HG02588 (cell line): Measurements from ENCODE around the gene HES5.

Experiments
- ATAC-seq: cut with Tn5 transposase; IDR thresholded peaks from one replicate; pipeline ENCODE4 v1.9.1; 2021; ENCODE audit warnings: mild to moderate bottlenecking, moderate library complexity; ENCODE audit not compliant: unreplicated experiment

HES5 gene

DNA sequence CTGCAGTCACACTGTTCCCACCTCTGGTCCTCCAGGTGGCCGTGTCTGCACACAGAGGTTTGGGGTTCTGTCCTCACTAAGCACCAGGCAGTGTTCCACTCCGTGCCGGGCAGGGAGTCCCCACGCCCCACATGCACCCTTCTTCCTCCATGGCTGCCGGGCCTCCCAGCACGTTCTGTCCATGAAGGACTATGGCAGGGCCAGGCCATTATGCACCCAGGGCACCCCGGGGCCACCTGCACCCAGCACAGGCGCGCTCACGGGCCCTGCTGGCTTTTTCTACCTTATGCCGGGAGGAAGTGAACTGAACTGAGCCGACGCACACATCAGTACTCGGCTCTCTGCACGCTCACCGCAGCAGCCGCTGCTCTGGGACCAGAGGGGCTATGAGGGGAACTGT lies 13.9 kb downstream of the HES5 start:
- ATAC-seq = no peak

DNA sequence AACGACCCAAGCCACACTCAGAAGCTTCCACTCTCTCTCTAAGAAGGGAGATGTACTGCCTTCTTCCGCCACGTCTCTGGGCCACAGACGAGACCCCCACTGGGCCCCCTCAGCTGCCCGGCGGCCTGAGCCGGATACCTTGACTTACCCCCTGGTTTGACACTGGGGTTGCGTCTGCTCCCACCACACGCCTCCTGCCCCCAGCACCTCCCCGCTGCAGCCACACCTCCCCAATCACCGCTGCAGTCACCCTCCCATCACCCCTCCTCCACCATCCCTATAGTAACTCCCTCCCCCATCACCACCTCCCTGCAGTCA lies 14.3 kb downstream of the HES5 start:
- ATAC-seq = no peak

GRCh38 chr1:2514863-2515762 lies 14.9 kb downstream of the HES5 start:
- ATAC-seq = no peak

DNA sequence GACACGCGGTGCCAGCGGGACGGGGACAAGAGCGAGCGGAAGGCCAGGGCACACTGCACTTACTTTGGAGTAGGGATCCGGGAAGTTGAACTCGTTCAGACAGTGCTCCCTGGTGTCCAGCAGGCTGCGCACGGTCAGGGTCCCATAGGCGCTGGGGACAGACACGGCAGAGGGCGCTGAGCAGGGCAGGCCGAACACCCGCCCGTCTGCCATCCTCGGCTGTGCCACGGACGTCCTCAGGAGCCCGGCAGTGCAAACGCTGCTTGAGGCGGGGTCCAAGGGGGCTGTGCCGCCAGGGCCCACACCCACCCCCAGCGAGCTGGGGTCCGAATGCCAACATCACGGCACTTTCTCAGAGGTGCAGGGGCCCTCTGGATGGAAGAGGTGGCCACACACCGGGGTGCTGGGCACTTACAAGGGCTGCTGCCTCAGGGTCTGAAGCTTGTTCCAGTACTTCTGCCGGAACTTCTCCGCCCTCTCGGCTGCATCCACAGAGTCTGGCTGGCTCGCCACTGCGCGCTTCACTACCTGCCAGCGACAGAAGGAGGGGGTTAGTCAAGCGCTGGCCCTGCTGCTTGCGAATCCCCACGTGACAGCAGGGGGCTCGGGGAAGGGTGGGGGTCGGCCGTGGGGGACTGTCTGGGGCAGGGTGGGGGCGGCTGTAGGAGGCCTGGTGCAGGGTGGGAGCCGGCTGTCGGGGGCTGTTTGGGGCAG lies 16.0 kb downstream of the HES5 start:
- no peak for ATAC-seq

DNA sequence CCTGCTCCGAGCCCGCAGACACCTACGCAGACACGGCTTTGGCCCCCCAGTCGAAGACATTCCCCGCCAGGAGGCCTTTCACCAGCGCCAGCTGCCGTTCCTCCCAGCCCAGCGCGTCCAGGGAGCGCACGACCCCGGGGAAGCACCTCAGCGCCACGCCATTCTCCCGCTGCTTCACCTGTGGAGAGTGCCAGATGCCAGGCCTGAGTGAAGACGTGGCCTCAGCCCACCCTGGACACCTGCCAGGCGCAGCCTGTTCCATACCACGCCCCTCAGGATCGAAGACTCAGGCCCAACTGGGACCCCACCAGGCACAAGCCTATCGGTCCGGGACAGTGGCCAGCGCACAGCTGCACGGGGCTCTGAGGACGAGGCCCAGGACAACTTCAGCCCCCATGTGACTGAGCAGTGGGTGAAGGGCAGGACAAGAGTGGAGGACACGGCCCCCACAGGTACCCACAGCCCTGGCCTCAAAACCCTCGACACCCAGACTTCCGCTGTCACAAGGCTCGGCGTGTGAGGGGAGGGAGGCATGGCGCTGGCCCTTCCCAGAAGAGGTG lies 17.1 kb downstream of the HES5 start:
- no peak for ATAC-seq

DNA sequence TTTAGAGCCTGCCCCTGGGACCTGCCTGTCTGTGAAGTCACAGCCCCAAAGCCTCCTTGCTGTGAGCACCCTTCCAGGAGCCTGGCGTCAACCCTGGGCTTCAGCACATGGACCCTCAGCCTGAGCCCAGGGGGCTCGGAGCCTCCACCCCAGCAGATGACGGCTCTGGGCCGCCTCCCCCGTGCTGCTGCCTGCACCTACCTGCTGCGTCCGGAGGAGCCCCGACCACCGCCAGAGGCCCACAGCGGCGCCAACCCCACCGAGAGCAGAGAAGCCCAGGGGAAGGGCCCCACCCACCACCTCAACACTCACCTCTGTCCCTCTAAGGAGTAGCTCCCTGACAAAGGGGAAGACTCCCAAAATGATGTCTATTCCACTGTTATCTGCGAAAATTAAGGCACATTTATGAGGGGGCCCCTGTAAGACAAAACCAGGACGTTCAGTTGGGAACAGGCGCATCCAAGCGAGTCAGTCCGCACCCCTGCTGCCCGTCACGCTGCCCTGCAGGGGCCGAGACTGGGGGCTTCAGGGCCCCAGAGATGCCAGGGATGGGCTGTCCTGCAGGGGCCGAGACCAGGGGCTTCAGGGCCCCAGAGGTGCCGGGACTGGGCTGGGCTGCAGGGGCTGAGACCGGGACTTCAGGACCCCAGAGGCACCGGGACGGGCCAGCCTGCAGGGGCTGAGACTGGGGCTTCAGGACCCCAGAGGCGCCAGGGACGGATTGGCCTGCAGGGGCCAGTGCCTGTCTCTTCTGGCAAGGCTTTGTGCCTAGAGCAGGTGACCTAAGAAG lies 19.5 kb downstream of the HES5 start:
- no peak for ATAC-seq

- no peak for ATAC-seq
These were observed 20.5 kb downstream of the HES5 start for GRCh38 chr1:2509589-2509988.

DNA sequence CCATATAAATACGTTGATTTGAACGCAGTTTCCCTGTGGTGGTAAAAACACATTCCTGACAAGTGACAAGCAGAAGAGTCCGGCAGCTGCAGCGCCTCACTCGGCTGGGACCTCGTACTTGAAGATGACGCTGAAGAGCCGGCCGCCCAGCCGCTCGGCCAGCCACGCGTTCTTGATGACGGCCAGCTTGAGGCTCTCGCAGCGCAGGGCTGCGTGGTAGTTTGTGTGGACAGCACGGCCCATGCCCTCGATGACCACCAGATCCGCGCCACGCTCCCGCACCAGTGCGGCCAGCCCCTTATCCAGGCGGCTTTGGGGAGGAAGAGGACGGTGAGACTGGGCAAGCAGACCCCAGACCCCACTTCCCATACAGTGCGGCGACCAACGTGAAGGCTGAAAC lies 21.3 kb downstream of the HES5 start:
- no peak for ATAC-seq

GRCh38 chr1:2508180-2508579 lies 21.9 kb downstream of the HES5 start:
- ATAC-seq = no peak

DNA sequence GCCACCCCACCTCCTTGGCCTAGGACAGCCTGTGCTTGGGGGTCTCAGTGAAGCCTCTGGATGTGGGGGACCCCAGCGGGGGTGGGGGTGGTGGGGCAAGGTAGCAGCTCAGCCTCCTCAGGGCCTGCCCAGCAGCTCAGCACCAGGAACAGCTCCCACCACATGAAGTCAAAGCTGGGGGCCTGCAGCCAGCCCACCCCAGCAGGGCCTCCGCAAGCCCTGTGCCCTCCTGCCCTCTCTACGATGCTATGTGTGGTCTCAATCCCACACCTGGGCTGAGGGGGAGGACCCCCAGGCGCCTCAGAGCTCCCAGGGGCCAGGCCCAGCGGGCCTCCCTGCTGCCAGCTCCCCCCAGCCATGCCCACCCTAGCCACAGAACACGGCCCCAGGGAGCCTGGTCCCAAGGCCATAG lies 22.3 kb downstream of the HES5 start:
- ATAC-seq = no peak

DNA sequence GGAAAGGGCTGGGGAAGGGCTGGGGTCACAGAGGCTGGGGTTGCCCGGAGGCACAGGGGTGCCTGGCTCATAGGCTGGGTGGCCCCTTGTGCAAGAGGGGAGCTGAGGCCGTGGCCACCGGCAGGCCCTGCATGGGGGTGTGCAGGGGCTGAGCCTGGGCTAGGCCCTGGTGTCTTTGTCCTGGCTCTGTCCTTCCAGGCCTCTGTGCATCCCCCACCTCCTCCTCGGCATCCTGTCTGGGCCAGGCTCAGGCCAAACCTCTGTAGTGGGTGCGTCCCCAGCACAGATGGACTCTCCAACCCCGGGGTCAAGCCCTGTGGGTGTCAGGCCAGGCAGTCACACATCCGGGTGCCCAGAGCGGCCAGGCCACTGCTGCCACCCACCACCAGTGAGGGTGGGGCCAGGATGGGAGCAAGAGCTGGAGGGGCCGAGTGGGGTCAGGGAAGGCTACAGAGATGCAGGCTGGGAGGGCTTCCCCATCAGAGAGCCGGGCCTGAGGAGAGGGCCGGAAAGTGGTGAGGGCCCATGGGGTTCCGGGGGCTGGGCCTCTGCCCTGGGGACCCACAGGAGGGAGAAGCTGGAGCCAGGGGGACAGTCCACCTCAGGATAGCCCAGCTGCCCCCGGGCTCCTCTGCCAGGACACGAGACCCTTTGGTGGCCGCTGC lies 23.0 kb downstream of the HES5 start:
- ATAC-seq = no peak

DNA sequence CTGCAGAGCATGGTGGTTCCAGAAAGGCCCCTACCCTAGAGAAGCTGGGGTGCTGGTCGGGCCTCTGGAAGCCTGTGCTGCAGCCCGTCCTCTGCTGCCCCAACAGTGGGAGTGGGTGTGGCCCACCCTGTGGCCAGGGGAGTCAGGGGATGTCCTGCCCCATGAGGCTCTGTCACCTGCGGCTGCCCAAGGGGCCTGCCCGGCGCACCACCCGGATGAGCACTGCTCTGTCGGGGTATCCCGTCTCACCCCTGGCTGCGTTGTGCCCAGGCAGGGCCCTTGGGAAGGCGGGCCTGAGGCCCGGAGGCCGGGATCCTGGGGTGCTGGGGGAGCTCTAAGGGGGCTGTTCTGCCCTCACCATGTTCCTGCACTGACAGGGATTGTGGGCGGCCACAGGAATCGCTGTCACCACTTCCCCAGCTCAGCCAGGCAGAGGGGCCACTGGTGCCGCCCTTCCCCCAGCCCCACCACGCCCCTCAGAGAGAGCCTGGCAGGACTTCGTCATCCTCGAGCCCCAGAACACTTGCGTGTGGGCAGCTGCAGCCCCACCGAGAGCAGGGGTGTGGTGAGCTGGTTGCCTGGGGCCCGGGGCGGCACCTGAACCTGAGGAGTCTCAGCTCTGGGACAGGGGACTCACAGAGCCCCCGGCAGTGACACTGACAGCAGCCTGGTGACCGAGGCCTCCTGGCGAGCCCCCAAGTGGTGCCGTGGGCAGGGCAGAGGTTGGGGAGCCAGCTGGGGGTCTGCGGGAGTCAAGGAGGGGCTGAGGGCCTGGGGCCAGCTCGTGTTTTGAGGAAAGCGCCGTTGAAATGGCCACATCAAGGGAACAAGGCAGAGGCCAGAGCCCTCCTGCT lies 23.8 kb downstream of the HES5 start:
- no peak for ATAC-seq

DNA sequence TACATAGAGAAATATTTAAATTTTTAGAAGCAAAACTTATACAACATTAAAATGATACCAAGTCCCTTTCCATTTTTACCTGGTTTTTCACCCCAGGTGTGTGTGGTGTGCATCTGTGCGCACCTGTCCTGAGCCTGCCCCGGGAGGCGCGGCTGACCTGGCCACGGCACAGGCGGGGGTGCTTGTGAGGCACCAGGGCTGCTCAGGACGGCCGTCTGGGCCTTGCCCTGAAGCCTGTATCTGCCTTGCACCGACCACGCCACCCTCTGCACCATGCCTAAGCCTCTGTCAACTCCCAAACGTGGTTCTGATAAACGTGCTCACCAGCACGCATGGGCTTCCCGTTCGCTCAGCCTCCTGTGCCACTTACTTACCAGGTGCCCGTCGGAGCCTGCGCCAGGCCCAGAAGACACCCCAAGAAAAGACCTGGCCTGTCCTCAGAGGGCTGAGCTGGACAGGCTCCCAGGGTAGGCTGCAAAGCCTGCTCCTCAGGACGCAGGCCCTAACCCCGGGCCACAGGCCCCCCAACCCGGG lies 24.5 kb downstream of the HES5 start:
- ATAC-seq = no peak

- no peak for ATAC-seq
These were observed 25.2 kb downstream of the HES5 start for GRCh38 chr1:2504949-2505272.

- ATAC-seq = no peak
These were observed 25.7 kb downstream of the HES5 start for GRCh38 chr1:2504225-2504948.

- ATAC-seq = no peak
These were observed 26.4 kb downstream of the HES5 start for GRCh38 chr1:2503554-2504224.

DNA sequence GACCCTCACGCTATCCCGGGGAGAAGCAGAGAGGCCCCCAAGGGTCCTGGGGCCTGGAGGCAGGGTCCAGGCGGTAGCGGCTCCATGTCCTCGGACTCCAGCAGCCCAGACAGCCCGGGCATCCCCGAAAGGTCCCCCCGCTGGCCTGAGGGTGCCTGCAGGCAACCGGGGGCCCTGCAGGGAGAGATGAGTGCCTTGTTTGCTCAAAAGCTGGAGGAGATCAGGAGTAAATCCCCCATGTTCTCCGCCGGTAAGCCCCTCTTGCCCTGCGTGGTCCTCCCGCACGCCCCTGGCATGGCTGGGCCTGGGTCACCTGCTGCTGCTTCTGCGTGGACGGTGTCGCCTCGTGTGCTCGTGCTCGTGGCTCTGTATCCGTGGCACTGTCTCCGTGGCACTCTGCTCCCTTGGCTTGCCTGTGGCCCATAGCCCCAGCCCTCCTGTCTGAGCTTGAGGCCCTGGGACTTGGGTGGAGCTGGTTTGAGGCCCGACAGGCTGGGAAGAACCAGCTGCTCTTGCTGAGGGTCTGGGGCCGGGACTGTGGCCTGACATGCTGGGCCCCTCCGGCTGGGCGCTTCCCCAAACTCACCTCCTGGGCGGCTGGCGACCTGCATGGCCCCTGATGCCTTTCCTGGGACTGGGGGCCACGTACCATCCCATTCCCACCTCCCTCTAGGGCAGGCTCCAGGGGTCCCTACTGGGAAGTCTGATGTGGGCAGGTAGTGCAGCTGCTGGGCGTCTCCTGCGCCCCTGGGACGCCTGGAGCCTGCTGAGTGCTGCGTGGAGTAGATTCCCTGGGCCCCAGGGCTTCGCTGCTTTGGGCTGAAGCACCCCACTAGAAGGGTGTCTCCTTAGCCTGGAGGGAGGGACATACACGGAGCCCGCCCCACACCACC lies 27.2 kb downstream of the HES5 start:
- ATAC-seq = no peak

GRCh38 chr1:2502210-2502609 lies 27.9 kb downstream of the HES5 start:
- ATAC-seq = no peak
